Measurements from ENCODE around the gene TMEM63C. TPM values are rescaled to one million over a fixed set of nuclear protein-coding genes. Genes with fewer than 3 reads are reported as not detected.
A peak's percentile ranks its signal among the peaks of the same experiment; 100 is the strongest.
"Not testable (repeated sequence)": the region's sequence is repeated elsewhere in the genome, so short reads cannot be mapped to it uniquely, and the experiment has no call there.

The TMEM63C gene
- total RNA-seq, 1 experiment from 2014 or later, result 5.4 TPM

DNA sequence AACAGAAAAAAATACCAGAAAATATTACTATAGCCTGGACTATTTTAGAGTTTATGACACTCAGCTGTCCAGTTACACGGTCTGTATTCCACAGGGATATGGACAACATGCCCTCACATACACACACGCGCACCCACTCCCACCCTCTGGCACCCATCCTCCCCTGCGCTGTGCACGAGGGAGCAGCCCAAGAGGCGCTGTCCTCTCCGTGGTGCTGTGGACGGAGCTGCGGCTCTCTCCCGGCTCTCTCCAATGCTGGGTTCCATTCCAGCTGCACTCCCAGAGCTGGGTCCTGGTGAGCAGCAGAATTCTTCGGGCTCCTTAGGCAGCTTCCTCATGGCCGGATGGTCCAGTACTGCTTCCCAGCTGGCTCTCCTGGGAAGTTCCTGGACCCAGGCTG lies 95.4 kb downstream of the TMEM63C start:
- no peaks in the 10 kb centered on the region for H3K79me2 ChIP-seq (ENCODE audit: low read length)
- no peaks in the 10 kb centered on the region for H4K20me1 ChIP-seq (ENCODE audit: low read length)
- intact Hi-C loops (cut with micrococcal nuclease), result no loop called here
- ChIA-PET CTCF (no interaction called here), POLR2A (ENCODE audit: unreplicated experiment) (no interaction called here)
- H3K9me2 ChIP-seq (replicated peaks; ENCODE audit: low read length), result no peaks in the 10 kb centered on the region
- no peak overlapping the region for H2AFZ ChIP-seq (ENCODE audit: low read length)
- no peaks in the 10 kb centered on the region for H3K9me3 ChIP-seq (ENCODE audit: low read length)
- TF ChIP-seq, protein P1, sequence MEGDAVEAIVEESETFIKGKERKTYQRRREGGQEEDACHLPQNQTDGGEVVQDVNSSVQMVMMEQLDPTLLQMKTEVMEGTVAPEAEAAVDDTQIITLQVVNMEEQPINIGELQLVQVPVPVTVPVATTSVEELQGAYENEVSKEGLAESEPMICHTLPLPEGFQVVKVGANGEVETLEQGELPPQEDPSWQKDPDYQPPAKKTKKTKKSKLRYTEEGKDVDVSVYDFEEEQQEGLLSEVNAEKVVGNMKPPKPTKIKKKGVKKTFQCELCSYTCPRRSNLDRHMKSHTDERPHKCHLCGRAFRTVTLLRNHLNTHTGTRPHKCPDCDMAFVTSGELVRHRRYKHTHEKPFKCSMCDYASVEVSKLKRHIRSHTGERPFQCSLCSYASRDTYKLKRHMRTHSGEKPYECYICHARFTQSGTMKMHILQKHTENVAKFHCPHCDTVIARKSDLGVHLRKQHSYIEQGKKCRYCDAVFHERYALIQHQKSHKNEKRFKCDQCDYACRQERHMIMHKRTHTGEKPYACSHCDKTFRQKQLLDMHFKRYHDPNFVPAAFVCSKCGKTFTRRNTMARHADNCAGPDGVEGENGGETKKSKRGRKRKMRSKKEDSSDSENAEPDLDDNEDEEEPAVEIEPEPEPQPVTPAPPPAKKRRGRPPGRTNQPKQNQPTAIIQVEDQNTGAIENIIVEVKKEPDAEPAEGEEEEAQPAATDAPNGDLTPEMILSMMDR (conservative IDR thresholded peaks at IDR 0.05; ENCODE audit: low read depth, low read length), result no peak
- TF ChIP-seq EZH2 (IDR thresholded peaks at IDR 0.05; ENCODE audit: low read length, unreplicated experiment) (no peak), EZH2phosphoT487 (IDR thresholded peaks at IDR 0.05; ENCODE audit: borderline replicate concordance, low read length) (no peak)
- no peak overlapping the region for H3K4me3 ChIP-seq (ENCODE audit: low read length)
- H3K27ac ChIP-seq (ENCODE audit: low read length), result no peak overlapping the region
- BruUV-seq (replicated peaks), result no TSS peak
- DNase-seq, result no peak
- no peak overlapping the region for H3K4me2 ChIP-seq (ENCODE audit: low read length)
- H3K27me3 ChIP-seq (ENCODE audit: low read length), result no peaks in the 10 kb centered on the region
- no peak overlapping the region for H3K9ac ChIP-seq (ENCODE audit: low read length)
- no peak for ATAC-seq
- peaks cover 28% of the 10 kb centered on the region; the same call in 1 of the 2 replicates for H3K36me3 ChIP-seq (ENCODE audit: low read depth, low read length)
- H3K4me1 ChIP-seq (ENCODE audit: insufficient read depth, low read length), result no peaks in the 10 kb centered on the region
- H3F3A ChIP-seq (ENCODE audit: low read length, unreplicated experiment), result no peaks in the 10 kb centered on the region

DNA sequence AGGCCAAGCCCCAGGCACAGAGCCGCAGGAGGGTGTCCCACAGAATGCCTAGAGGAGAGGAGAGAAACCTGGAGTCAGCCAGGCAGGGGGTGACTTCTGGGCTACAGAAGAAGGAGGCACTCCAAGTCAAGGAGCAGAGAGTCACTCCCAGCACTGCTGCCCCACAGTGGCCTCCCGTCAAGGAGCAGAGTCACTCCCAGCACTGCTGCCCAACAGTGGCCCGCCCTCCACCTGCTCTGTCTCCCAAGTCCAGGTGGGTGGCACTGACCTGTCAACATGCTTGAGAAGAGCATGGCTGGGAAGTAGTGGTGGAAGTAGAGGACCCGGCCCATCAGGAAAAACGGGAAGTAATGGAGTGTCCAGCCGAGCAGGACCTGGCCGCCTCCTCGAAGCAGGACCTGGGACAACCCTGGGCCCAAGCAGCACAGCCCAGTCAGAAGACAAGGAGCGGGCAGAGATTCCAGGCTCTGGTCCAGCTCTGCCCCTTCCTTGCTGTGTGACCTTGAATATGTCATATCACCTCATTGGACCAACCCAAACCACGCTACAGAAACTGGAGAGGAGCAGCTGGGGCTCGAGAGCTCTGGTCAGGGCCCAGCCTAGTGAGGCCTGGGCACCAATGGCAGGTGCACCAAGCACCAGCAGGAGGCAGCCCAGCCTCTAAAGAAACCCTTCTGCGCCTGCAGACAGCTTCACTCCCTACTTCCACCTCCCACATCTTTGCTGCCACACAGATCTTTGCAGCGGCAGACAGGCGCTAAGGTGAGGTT lies 97.0 kb downstream of the TMEM63C start:
- Histone ChIP-seq H4K20me1 (ENCODE audit: low read length) (no peaks in the 10 kb centered on the region), H3K4me3 (ENCODE audit: low read length) (no peak overlapping the region), H3K79me2 (ENCODE audit: low read length) (no peaks in the 10 kb centered on the region), H3K4me2 (ENCODE audit: low read length) (no peak overlapping the region), H3K4me1 (ENCODE audit: insufficient read depth, low read length) (no peaks in the 10 kb centered on the region), H3K9ac (ENCODE audit: low read length) (no peak overlapping the region), H3K36me3 (ENCODE audit: low read depth, low read length) (peaks cover 39% of the 10 kb centered on the region), H3F3A (ENCODE audit: low read length, unreplicated experiment) (no peaks in the 10 kb centered on the region), H3K27ac (ENCODE audit: low read length) (no peak overlapping the region), H3K9me2 (replicated peaks; ENCODE audit: low read length) (no peaks in the 10 kb centered on the region), H3K9me3 (ENCODE audit: low read length) (no peaks in the 10 kb centered on the region), H3K27me3 (ENCODE audit: low read length) (no peaks in the 10 kb centered on the region), H2AFZ (ENCODE audit: low read length) (no peak overlapping the region)
- BruUV-seq (replicated peaks), result no TSS peak
- POLR2A ChIA-PET (ENCODE audit: unreplicated experiment), result no interaction called here
- intact Hi-C loops (cut with micrococcal nuclease), result no loop called here
- ATAC-seq (no peak), DNase-seq (no peak)
- TF ChIP-seq, protein P1 (conservative IDR thresholded peaks at IDR 0.05; ENCODE audit: low read depth, low read length), result peak; percentile 36
- no peak for TF ChIP-seq EZH2 (IDR thresholded peaks at IDR 0.05; ENCODE audit: low read length, unreplicated experiment)
- TF ChIP-seq EZH2phosphoT487 (IDR thresholded peaks at IDR 0.05; ENCODE audit: borderline replicate concordance, low read length), result no peak
- CTCF ChIA-PET, result interaction anchor here (1.1 kb wide), 1 partner anchor 38 kb away, joined by 5 read pairs; no protein-coding TSS in a partner anchor

DNA sequence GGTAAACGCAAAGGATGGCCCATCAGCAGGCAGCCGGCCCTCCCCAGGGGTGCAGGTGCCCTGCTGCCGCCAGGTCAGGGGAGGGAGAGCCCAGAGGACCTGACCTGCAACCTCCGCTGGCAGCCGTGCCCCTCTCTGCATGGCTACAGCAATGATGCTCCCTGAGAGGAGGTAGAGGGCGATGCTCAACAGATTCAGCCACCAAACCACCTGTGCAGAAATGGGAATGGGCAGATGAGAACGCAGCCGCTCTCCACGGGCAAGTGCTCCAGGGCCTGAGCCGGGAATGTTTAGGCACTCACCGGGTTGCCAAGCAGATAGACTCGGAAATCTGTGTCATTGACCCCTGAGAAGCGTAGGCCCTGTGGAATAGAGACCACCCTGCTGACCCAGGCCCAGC lies 98.1 kb downstream of the TMEM63C start:
- CTCF ChIA-PET, result no interaction called here
- Histone ChIP-seq H3K4me2 (ENCODE audit: low read length) (no peak overlapping the region), H4K20me1 (ENCODE audit: low read length) (no peaks in the 10 kb centered on the region), H3K9me3 (ENCODE audit: low read length) (no peaks in the 10 kb centered on the region), H3K36me3 (ENCODE audit: low read depth, low read length) (peaks cover 50% of the 10 kb centered on the region), H3K79me2 (ENCODE audit: low read length) (no peaks in the 10 kb centered on the region), H3F3A (ENCODE audit: low read length, unreplicated experiment) (no peaks in the 10 kb centered on the region), H3K9ac (ENCODE audit: low read length) (no peak overlapping the region), H3K4me1 (ENCODE audit: insufficient read depth, low read length) (no peaks in the 10 kb centered on the region), H3K9me2 (replicated peaks; ENCODE audit: low read length) (no peaks in the 10 kb centered on the region), H2AFZ (ENCODE audit: low read length) (no peak overlapping the region), H3K4me3 (ENCODE audit: low read length) (no peak overlapping the region), H3K27ac (ENCODE audit: low read length) (no peak overlapping the region), H3K27me3 (ENCODE audit: low read length) (no peaks in the 10 kb centered on the region)
- no peak for DNase-seq
- no TSS peak for BruUV-seq (replicated peaks)
- ATAC-seq, result no peak
- POLR2A ChIA-PET (ENCODE audit: unreplicated experiment), result interaction anchor here (0.6 kb wide), 1 partner anchor 135 kb away, joined by 4 read pairs; no protein-coding TSS in a partner anchor
- no peak for TF ChIP-seq EZH2 (IDR thresholded peaks at IDR 0.05; ENCODE audit: low read length, unreplicated experiment)
- TF ChIP-seq EZH2phosphoT487 (IDR thresholded peaks at IDR 0.05; ENCODE audit: borderline replicate concordance, low read length), result no peak
- TF ChIP-seq, protein P1 (conservative IDR thresholded peaks at IDR 0.05; ENCODE audit: low read depth, low read length), result no peak
- intact Hi-C loops (cut with micrococcal nuclease), result no loop called here

DNA sequence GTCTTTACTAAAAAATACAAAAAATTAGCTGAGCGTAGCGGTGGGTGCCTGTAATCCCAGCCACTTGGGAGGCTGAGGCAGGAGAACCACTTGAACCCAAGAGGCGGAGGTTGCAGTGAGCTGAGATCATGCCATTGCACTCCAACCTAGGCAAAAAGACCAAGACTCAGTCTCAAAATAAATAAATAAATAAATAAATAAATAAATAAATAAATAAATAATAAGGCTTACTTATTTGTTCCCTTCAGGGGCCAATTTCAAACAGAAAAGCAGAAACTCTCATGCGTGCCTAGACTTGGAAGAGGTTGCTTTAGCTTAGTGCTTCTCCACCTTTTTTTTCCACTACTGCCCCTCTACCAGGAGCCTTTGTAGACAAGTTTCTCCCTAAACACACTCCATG lies 99.3 kb downstream of the TMEM63C start:
- H3K9ac ChIP-seq (ENCODE audit: low read length); H3F3A ChIP-seq (ENCODE audit: low read length, unreplicated experiment); DNase-seq; H3K4me3 ChIP-seq (ENCODE audit: low read length); BruUV-seq (replicated peaks); H2AFZ ChIP-seq (ENCODE audit: low read length); ATAC-seq; H3K79me2 ChIP-seq (ENCODE audit: low read length); H3K27ac ChIP-seq (ENCODE audit: low read length); H3K27me3 ChIP-seq (ENCODE audit: low read length); H4K20me1 ChIP-seq (ENCODE audit: low read length); intact Hi-C loops (cut with micrococcal nuclease); POLR2A ChIA-PET (ENCODE audit: unreplicated experiment); H3K9me2 ChIP-seq (replicated peaks; ENCODE audit: low read length); H3K4me2 ChIP-seq (ENCODE audit: low read length); H3K9me3 ChIP-seq (ENCODE audit: low read length); H3K4me1 ChIP-seq (ENCODE audit: insufficient read depth, low read length): not testable (repeated sequence)
- peaks cover 62% of the 10 kb centered on the region for H3K36me3 ChIP-seq (ENCODE audit: low read depth, low read length)
- CTCF ChIA-PET, result interaction anchor here (0.6 kb wide), 1 partner anchor 35 kb away, joined by 4 read pairs; no protein-coding TSS in a partner anchor

Data from PC-3 (cell line).